Measurements from ENCODE around the gene PLB1. TPM values are rescaled to one million over a fixed set of nuclear protein-coding genes. Genes with fewer than 3 reads are reported as not detected.

The PLB1 gene
- total RNA-seq, 1 experiment from 2014 or later = 0.40 TPM

- no peak overlapping the region for H3K9ac ChIP-seq (ENCODE audit: low read length)
- POLR2A ChIA-PET (ENCODE audit: unreplicated experiment) = no interaction called here
- CTCF ChIA-PET = no interaction called here
These were observed 16.2 kb downstream of the PLB1 start for GRCh38 chr2:28511871-28512606.

GRCh38 chr2:28512607-28512965 lies 16.7 kb downstream of the PLB1 start:
- no peak for ATAC-seq
- no peak overlapping the region for H3K4me3 ChIP-seq (ENCODE audit: low read length)
- H3K4me1 ChIP-seq (ENCODE audit: insufficient read depth, low read length) = peaks cover 14% of the 10 kb centered on the region
- intact Hi-C loops (cut with micrococcal nuclease) = no loop called here
- H3K9ac ChIP-seq (ENCODE audit: low read length) = no peak overlapping the region
- ChIA-PET CTCF (no interaction called here), POLR2A (ENCODE audit: unreplicated experiment) (no interaction called here)
- H3K27me3 ChIP-seq (ENCODE audit: low read length) = no peaks in the 10 kb centered on the region
- H3K9me2 ChIP-seq (replicated peaks; ENCODE audit: low read length) = no peaks in the 10 kb centered on the region
- H3K9me3 ChIP-seq (ENCODE audit: low read length) = no peaks in the 10 kb centered on the region
- DNase-seq = no peak
- H3K36me3 ChIP-seq (ENCODE audit: low read depth, low read length) = no peaks in the 10 kb centered on the region
- no peaks in the 10 kb centered on the region for H3F3A ChIP-seq (ENCODE audit: low read length, unreplicated experiment)
- no peaks in the 10 kb centered on the region for H3K79me2 ChIP-seq (ENCODE audit: low read length)
- BruUV-seq (replicated peaks) = no TSS peak
- H3K4me2 ChIP-seq (ENCODE audit: low read length) = no peak overlapping the region
- H2AFZ ChIP-seq (ENCODE audit: low read length) = no peak overlapping the region
- H4K20me1 ChIP-seq (ENCODE audit: low read length) = no peaks in the 10 kb centered on the region
- H3K27ac ChIP-seq (ENCODE audit: low read length) = no peak overlapping the region
- TF ChIP-seq EZH2phosphoT487 (IDR thresholded peaks at IDR 0.05; ENCODE audit: borderline replicate concordance, low read length) = no peak
- TF ChIP-seq EZH2 (IDR thresholded peaks at IDR 0.05; ENCODE audit: low read length, unreplicated experiment) = no peak
- TF ChIP-seq, protein P1, sequence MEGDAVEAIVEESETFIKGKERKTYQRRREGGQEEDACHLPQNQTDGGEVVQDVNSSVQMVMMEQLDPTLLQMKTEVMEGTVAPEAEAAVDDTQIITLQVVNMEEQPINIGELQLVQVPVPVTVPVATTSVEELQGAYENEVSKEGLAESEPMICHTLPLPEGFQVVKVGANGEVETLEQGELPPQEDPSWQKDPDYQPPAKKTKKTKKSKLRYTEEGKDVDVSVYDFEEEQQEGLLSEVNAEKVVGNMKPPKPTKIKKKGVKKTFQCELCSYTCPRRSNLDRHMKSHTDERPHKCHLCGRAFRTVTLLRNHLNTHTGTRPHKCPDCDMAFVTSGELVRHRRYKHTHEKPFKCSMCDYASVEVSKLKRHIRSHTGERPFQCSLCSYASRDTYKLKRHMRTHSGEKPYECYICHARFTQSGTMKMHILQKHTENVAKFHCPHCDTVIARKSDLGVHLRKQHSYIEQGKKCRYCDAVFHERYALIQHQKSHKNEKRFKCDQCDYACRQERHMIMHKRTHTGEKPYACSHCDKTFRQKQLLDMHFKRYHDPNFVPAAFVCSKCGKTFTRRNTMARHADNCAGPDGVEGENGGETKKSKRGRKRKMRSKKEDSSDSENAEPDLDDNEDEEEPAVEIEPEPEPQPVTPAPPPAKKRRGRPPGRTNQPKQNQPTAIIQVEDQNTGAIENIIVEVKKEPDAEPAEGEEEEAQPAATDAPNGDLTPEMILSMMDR (conservative IDR thresholded peaks at IDR 0.05; ENCODE audit: low read depth, low read length) = no peak

More at GRCh38 chr2:28511871-28512606, 16.2 kb downstream of the PLB1 start:
- H3K9me3 ChIP-seq (ENCODE audit: low read length) = no peaks in the 10 kb centered on the region
- H3K9me2 ChIP-seq (replicated peaks; ENCODE audit: low read length) = no peaks in the 10 kb centered on the region
- intact Hi-C loops (cut with micrococcal nuclease) = no loop called here
- H3K27me3 ChIP-seq (ENCODE audit: low read length) = no peaks in the 10 kb centered on the region
- no peaks in the 10 kb centered on the region for H3K79me2 ChIP-seq (ENCODE audit: low read length)
- H3K27ac ChIP-seq (ENCODE audit: low read length) = no peak overlapping the region
- no peaks in the 10 kb centered on the region for H3K36me3 ChIP-seq (ENCODE audit: low read depth, low read length)
- ATAC-seq (no peak), DNase-seq (no peak)
- no peaks in the 10 kb centered on the region for H4K20me1 ChIP-seq (ENCODE audit: low read length)
- no peak for TF ChIP-seq EZH2phosphoT487 (IDR thresholded peaks at IDR 0.05; ENCODE audit: borderline replicate concordance, low read length)
- no peak for TF ChIP-seq EZH2 (IDR thresholded peaks at IDR 0.05; ENCODE audit: low read length, unreplicated experiment)
- TF ChIP-seq, protein P1 (conservative IDR thresholded peaks at IDR 0.05; ENCODE audit: low read depth, low read length) = no peak
- no peaks in the 10 kb centered on the region for H3F3A ChIP-seq (ENCODE audit: low read length, unreplicated experiment)
- no TSS peak for BruUV-seq (replicated peaks)
- H3K4me1 ChIP-seq (ENCODE audit: insufficient read depth, low read length) = peaks cover 14% of the 10 kb centered on the region
- H2AFZ ChIP-seq (ENCODE audit: low read length) = no peak overlapping the region
- no peak overlapping the region for H3K4me2 ChIP-seq (ENCODE audit: low read length)
- no peak overlapping the region for H3K4me3 ChIP-seq (ENCODE audit: low read length)

DNA sequence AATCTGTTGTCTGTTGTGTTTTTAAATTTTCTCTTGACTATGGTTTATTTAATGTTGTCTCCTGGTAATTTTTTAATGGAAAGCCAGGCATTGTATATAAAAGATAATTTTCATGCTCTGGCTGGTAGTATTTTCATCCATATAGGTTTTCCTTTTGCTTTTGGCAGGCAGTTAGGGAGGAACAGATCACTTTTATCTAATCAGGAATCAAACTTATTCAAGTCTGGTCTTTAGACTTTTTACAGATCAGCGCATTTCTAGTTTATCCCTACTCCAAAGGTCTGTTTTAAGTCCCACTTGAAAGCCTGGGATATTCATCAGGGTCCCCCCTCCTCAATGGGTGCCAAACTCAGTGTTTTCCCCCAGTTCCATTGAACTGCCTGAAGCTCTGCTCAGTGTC lies 17.2 kb downstream of the PLB1 start:
- Histone ChIP-seq H3K4me1 (ENCODE audit: insufficient read depth, low read length) (peaks cover 9% of the 10 kb centered on the region), H3K4me2 (ENCODE audit: low read length) (no peak overlapping the region), H3K9me3 (ENCODE audit: low read length) (no peaks in the 10 kb centered on the region), H3K9me2 (replicated peaks; ENCODE audit: low read length) (no peaks in the 10 kb centered on the region), H3K4me3 (ENCODE audit: low read length) (no peak overlapping the region), H4K20me1 (ENCODE audit: low read length) (no peaks in the 10 kb centered on the region), H2AFZ (ENCODE audit: low read length) (no peak overlapping the region), H3K9ac (ENCODE audit: low read length) (no peak overlapping the region), H3K79me2 (ENCODE audit: low read length) (no peaks in the 10 kb centered on the region), H3K27me3 (ENCODE audit: low read length) (no peaks in the 10 kb centered on the region), H3F3A (ENCODE audit: low read length, unreplicated experiment) (no peaks in the 10 kb centered on the region), H3K36me3 (ENCODE audit: low read depth, low read length) (no peaks in the 10 kb centered on the region), H3K27ac (ENCODE audit: low read length) (no peak overlapping the region)
- DNase-seq = no peak
- POLR2A ChIA-PET (ENCODE audit: unreplicated experiment) = no interaction called here
- no TSS peak for BruUV-seq (replicated peaks)
- no peak for ATAC-seq
- CTCF ChIA-PET = no interaction called here
- intact Hi-C loops (cut with micrococcal nuclease) = no loop called here
- TF ChIP-seq, protein P1 (conservative IDR thresholded peaks at IDR 0.05; ENCODE audit: low read depth, low read length) = no peak
- TF ChIP-seq EZH2phosphoT487 (IDR thresholded peaks at IDR 0.05; ENCODE audit: borderline replicate concordance, low read length) = no peak
- no peak for TF ChIP-seq EZH2 (IDR thresholded peaks at IDR 0.05; ENCODE audit: low read length, unreplicated experiment)
